ENCODE data around the gene CD226. TPM values are rescaled to one million over a fixed set of nuclear protein-coding genes. Genes with fewer than 3 reads are reported as not detected.

CD226 gene
- total and polyA plus RNA-seq, 2 of the 4 experiments (the other 2 are of a cell fraction): 0.29 to 1.1 TPM

DNA sequence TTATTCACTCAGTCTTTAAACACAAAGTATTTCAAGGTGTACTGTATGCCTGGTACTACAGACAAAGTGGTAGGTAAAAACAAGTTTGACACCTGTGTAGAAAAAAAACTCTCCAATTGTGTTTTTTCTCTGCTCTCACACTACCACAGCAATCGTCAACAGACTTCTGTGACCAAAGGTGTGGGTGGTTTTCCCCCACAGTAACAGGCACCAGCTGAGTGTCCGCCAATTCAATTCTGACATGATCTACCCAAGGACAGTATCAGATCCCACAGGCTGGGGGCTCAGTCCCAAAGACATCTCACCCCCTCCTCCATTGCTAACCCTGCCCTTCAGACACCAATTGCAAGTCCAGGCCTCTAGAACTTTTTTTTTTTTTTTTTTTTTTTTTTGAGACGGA, 71.2 kb downstream of the CD226 start:
- H3K9me3 ChIP-seq (ENCODE audit: control insufficient read depth, insufficient read depth, low read length): no peaks in the 10 kb centered on the region
- ATAC-seq (ENCODE audit: low read depth) (no peak), DNase-seq (no peak)
- no peak overlapping the region for H2BK5ac ChIP-seq (ENCODE audit: low read depth, low read length, poor library complexity, severe bottlenecking)
- H3K27me3 ChIP-seq (ENCODE audit: control insufficient read depth, insufficient read depth, low read length): no peaks in the 10 kb centered on the region
- no peak overlapping the region for H3K56ac ChIP-seq (ENCODE audit: extremely low read depth, insufficient read depth, low read length)
- no TSS peak for BruUV-seq (replicated peaks)
- intact Hi-C loops (cut with micrococcal nuclease): loop anchor here (10.0 kb wide), 1 partner anchor 58 kb away; no protein-coding TSS in a partner anchor
- H4K8ac ChIP-seq (ENCODE audit: low read depth in 2 of 2, low read length in 2 of 2): no peak overlapping the region
- no peak overlapping the region for H3K23ac ChIP-seq (ENCODE audit: low read depth, low read length)
- H4K20me1 ChIP-seq (ENCODE audit: insufficient read depth, low read length): no peaks in the 10 kb centered on the region
- no peaks in the 10 kb centered on the region for H3K36me3 ChIP-seq (ENCODE audit: control insufficient read depth, insufficient read depth, low read length)
- no peak overlapping the region for H3K4me2 ChIP-seq (ENCODE audit: low read depth, low read length)
- no peak overlapping the region for H2BK20ac ChIP-seq (ENCODE audit: low read depth, low read length)
- no peak overlapping the region for H3K18ac ChIP-seq (ENCODE audit: low read depth, low read length)
- H3K14ac ChIP-seq (replicated peaks; ENCODE audit: low read depth, low read length): no peak overlapping the region
- no peaks in the 10 kb centered on the region; the same call in none of the 2 replicates for H3K9me1 ChIP-seq (ENCODE audit: insufficient read depth, low read length)
- ChIA-PET POLR2A (ENCODE audit: unreplicated experiment) (no interaction called here), CTCF (no interaction called here)
- in situ Hi-C loops (cut with MboI; ENCODE audit: low sequenced_read_pairs): no loop called here
- H2AFZ ChIP-seq (replicated peaks; ENCODE audit: low read length, poor library complexity): no peak overlapping the region
- dilution Hi-C loops (cut with HindIII; ENCODE audit: low sequenced_read_pairs, unreplicated experiment): no loop called here
- no peak overlapping the region for H2AK9ac ChIP-seq (replicated peaks; ENCODE audit: low read depth, low read length, poor library complexity)
- TF ChIP-seq CEBPB (IDR thresholded peaks at IDR 0.05; ENCODE audit: low read depth, low read length) (no peak), CTCF (conservative IDR thresholded peaks at IDR 0.05; ENCODE audit: low read depth, low read length) (no peak), MAZ (IDR thresholded peaks at IDR 0.05; ENCODE audit: borderline replicate concordance, low read depth, low read length) (no peak), SMC3 (IDR thresholded peaks at IDR 0.05; ENCODE audit: low read depth, low read length) (no peak), MXI1 (IDR thresholded peaks at IDR 0.05; ENCODE audit: borderline replicate concordance, low read depth, low read length) (no peak), POLR2A (IDR thresholded peaks at IDR 0.05; ENCODE audit: low read depth, low read length) (no peak), RFX5 (IDR thresholded peaks at IDR 0.05; ENCODE audit: low read depth, low read length) (no peak), FOS (IDR thresholded peaks at IDR 0.05; ENCODE audit: low read depth, low read length) (no peak)
- TF ChIP-seq, protein P1, sequence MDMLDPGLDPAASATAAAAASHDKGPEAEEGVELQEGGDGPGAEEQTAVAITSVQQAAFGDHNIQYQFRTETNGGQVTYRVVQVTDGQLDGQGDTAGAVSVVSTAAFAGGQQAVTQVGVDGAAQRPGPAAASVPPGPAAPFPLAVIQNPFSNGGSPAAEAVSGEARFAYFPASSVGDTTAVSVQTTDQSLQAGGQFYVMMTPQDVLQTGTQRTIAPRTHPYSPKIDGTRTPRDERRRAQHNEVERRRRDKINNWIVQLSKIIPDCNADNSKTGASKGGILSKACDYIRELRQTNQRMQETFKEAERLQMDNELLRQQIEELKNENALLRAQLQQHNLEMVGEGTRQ (IDR thresholded peaks at IDR 0.05; ENCODE audit: low read depth, low read length): no peak
- H3K79me1 ChIP-seq (ENCODE audit: low read depth in 1 of 2, low read length in 2 of 2): no peaks in the 10 kb centered on the region
- no peak overlapping the region for H3K4me3 ChIP-seq (ENCODE audit: insufficient read depth, low read depth, low read length)
- no CpG with 5 or more reads among the region's 3 CpGs for WGBS, 2 experiments (ENCODE audit: extremely low coverage in 2 of 2, insufficient read length in 1 of 2)
- H3K4ac ChIP-seq (ENCODE audit: low read depth, low read length): no peak overlapping the region
- no peak overlapping the region for H2AK5ac ChIP-seq (ENCODE audit: low read depth, low read length)
- peaks cover 3% of the 10 kb centered on the region for H3K4me1 ChIP-seq (ENCODE audit: control insufficient read depth, insufficient read depth, low read length)
- H4K91ac ChIP-seq (ENCODE audit: insufficient read depth, low read depth, low read length): no peak overlapping the region
- no peak overlapping the region for H3K27ac ChIP-seq (ENCODE audit: insufficient read depth, low read length)
- H2BK120ac ChIP-seq (ENCODE audit: low read depth, low read length): no peak overlapping the region
- H3K9ac ChIP-seq (ENCODE audit: low read depth, low read length): no peak overlapping the region
- no peak overlapping the region for H2BK15ac ChIP-seq (ENCODE audit: low read depth, low read length)
- no peak overlapping the region for H4K5ac ChIP-seq (ENCODE audit: low read depth, low read length)

All from IMR-90 (cell line).